Lower leg skin (tissue), 4 donors: ENCODE measurements around the gene HSD11B2. TPM values are rescaled to one million over a fixed set of nuclear protein-coding genes. Genes with fewer than 3 reads are reported as not detected.

ENCODE experiments used
- DNase-seq, 2 donors: peaks; one replicate each; pipeline ENCODE4 v3.0.0-alpha.2; 2019; ENCODE audit warnings: low spot score in 2 of 2
- H3K4me3 ChIP-seq: fragments of 200-600 bp; sonication (generic); 2 replicates; pipeline ENCODE4 v1.5.1; 2017; ENCODE audit warnings: mild to moderate bottlenecking, low read depth; ENCODE audit not compliant: poor library complexity, severe bottlenecking
- POLR2A ChIP-seq, 2 donors: fragments of 450-650 bp; IDR thresholded peaks; one replicate each; pipeline ENCODE4 v1.6.1; 2016 to 2017; ENCODE audit warnings: antibody characterized with exemption in 2 of 2, mild to moderate bottlenecking in 1 of 2, moderate library complexity in 1 of 2
- WGBS, 2 donors: methylation state at CpG; one replicate each; pipeline ENCODE4 v1.1.5; 2018; 5-methylcytosine and 5-hydroxymethylcytosine counted together
- intact Hi-C: fragments of 100-400 bp; cut with DNase I; formaldehyde crosslinking; loops from one replicate; pipeline ENCODE4 v1.15.0; 2023; ENCODE audit warnings: low total_unique reads
- total RNA-seq, 4 donors: library from RNA; depleted of rRNA; stranded (reverse); fragments of >200 nt; gene quantifications; one replicate each; pipeline ENCODE4 v1.1.0, GENCODE V29; 2016
- TF ChIP-seq, protein P1 (sequence below), 3 donors: fragments of 450-650 bp; IDR thresholded peaks; one replicate each; pipeline ENCODE4 v1.5.1; 2016; ENCODE audit warnings: antibody characterized with exemption in 3 of 3, mild to moderate bottlenecking in 3 of 3, moderate library complexity in 2 of 3

HSD11B2 gene
- total RNA-seq, 4 donors from 2014 or later: 63.2 to 121 (median 80.8) TPM

DNA sequence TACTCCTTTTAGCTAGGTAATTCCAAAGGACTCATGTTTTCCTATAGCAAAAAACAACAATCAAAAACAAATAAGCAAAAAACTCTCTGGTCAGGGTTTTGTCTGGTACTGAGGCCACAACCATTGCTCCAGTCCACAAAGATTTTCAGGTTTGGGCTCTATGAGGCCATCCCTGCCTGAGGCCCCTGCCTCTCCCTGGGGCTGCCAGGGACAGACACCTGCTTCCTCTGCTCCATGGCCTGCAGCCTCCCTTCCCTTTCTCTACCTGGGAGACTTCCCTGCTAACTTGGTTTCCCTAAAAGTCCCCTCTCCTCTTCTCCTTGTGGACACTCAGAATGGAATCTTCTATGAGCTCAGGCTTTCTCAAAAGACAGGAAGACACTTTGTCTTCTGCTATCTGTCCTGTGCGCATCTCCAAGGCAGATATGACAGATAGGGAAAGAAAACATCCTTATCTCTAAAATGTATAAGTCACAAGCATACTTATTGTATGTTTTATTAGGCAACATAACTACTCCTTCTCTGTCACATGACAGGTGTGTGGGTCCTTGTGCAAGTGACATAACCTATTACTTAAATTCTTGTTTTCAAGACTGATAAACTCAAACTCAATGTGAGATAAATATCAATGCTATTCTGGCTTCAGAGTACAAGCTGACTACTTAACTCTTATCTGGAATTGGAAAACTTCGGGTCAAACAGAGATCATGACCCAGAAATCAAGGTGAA lies 13.4 kb upstream of the HSD11B2 start:
- TF ChIP-seq, protein P1, sequence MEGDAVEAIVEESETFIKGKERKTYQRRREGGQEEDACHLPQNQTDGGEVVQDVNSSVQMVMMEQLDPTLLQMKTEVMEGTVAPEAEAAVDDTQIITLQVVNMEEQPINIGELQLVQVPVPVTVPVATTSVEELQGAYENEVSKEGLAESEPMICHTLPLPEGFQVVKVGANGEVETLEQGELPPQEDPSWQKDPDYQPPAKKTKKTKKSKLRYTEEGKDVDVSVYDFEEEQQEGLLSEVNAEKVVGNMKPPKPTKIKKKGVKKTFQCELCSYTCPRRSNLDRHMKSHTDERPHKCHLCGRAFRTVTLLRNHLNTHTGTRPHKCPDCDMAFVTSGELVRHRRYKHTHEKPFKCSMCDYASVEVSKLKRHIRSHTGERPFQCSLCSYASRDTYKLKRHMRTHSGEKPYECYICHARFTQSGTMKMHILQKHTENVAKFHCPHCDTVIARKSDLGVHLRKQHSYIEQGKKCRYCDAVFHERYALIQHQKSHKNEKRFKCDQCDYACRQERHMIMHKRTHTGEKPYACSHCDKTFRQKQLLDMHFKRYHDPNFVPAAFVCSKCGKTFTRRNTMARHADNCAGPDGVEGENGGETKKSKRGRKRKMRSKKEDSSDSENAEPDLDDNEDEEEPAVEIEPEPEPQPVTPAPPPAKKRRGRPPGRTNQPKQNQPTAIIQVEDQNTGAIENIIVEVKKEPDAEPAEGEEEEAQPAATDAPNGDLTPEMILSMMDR (IDR thresholded peaks at IDR 0.05): no peak
- no peak for TF ChIP-seq POLR2A (IDR thresholded peaks at IDR 0.05)
- H3K4me3 ChIP-seq: no peak overlapping the region
- DNase-seq: no peak
- intact Hi-C loops: no loop called here
- 77 to 84% methylated on average over 2 of the region's 2 CpGs for WGBS, 2 donors

DNA sequence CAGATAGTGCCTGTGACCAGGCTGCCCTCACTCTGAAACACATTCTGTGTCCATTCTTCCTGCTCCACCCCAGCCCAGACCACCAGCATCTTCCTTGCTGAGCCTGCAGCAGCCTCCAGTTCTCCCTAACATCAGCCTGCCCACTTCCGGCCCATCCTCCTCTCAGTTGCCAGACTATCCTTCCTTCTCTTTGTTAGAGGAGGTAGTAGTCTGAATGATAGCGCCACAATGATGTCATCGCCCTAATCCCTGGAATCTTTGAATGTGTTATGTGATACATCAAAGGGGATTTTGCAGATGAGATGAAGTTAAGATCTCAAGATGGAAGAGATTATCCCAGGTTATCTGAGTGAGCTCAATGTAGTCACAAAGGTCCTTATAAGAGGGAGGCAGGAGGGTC lies 11.4 kb upstream of the HSD11B2 start:
- TF ChIP-seq, protein P1 (IDR thresholded peaks at IDR 0.05): no peak
- TF ChIP-seq POLR2A (IDR thresholded peaks at IDR 0.05): no peak
- intact Hi-C loops: no loop called here

DNA sequence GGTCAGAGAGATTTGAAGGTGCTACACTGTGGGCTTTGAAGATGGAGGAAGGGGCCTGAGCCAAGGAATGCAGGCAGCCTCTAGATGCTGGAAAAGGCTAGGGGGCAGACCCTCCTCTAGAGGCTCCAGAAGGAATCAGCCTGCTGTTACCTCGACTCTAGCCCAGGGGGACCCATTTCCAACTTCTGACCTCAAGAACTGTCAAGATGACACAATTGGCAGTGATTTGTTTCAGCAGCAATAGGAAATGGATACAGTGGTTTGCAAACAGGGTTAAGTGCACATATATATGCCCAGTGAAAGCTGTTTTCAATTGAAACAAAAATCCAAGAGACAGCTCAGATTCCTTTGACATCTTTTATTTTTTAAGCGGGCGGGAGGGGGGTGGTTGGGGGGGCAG lies 11.0 kb upstream of the HSD11B2 start:
- 60 to 67% methylated on average over 3 of the region's 3 CpGs for WGBS, 2 donors
- TF ChIP-seq, protein P1 (IDR thresholded peaks at IDR 0.05): no peak
- TF ChIP-seq POLR2A (IDR thresholded peaks at IDR 0.05): no peak
- H3K4me3 ChIP-seq: no peak overlapping the region
- DNase-seq: no peak
- intact Hi-C loops: no loop called here

More for the DNA sequence above, 11.4 kb upstream of the HSD11B2 start:
- H3K4me3 ChIP-seq: no peak overlapping the region
- no peak for DNase-seq
- 77 to 85% methylated on average over 3 of the region's 3 CpGs for WGBS, 2 donors

DNA sequence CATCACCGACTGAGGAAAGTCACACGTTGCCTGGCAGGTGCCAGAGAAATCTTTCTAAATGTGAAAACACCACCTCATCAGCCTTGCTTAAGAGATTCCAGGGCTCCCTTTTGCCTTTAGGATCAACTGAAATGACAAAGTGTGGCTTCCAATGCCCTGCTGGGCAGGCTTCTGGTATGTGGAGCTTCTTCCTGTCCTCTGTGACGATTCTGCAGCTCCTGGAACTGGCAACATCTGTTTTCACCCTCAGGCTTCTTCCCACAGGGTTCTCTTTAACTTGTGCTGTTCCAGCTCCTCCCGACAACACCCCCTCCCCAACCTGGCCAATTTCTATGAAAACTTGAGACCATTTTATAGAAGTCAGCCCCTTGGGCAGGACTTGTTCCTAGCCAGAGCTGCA lies 9.9 kb upstream of the HSD11B2 start:
- no peak for DNase-seq
- intact Hi-C loops: no loop called here
- TF ChIP-seq, protein P1 (IDR thresholded peaks at IDR 0.05): no peak
- no peak for TF ChIP-seq POLR2A (IDR thresholded peaks at IDR 0.05)
- no peak overlapping the region for H3K4me3 ChIP-seq
- WGBS, 2 donors: 69 to 71% methylated on average over 4 of the region's 4 CpGs

DNA sequence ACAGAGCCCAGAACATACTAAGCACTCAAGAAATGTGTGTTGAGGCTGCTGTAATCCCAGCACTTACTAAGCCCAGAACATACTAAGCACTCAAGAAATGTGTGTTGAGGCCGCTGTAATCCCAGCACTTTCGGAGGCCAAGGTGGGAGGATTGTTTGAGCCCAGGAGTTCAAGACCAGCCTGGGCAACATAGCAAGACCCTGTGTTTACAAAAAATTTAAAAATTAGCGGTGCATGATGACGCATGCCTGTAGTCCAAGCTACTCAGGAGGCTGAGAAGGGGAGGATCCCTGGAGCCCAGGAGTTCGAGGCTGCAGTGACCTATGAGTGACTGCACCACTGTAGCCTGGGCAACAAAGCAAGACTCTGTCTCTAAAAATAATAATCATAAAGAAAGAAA lies 7.9 kb upstream of the HSD11B2 start:
- TF ChIP-seq, protein P1 (IDR thresholded peaks at IDR 0.05): no peak
- no peak for TF ChIP-seq POLR2A (IDR thresholded peaks at IDR 0.05)
- DNase-seq: no peak
- WGBS, 2 donors: 90 to 94% methylated on average over 5 of the region's 5 CpGs
- H3K4me3 ChIP-seq: no peak overlapping the region
- intact Hi-C loops: no loop called here
